ENCODE results near the gene CPPED1.

Gene CPPED1

DNA sequence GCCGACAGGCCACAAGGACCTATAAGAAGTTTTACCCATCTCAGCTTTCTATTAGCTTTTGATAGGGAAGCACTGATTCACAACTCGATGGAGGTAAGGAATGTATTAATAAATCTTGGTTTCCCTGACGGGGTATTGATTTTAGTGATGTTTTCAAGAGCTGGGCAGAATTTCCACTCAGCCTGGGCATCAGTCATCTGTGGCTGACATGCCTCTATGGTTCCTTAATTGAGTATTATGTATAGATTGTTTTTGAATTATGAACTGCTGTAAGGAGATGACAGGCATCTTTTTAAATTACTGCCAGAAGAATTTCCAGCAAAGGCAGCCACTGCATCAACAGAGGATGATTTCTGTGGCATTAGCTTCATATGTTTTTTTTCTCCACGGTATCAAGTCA, 128.6 kb downstream of the CPPED1 start:
- no peaks in the 10 kb centered on the region for H3K9me3 ChIP-seq (ENCODE audit: control insufficient read depth, low read length)
- H3K27ac ChIP-seq (ENCODE audit: insufficient read depth, low read depth, low read length, poor library complexity, severe bottlenecking): no peak overlapping the region
- H3K27me3 ChIP-seq (ENCODE audit: control insufficient read depth, insufficient read depth, low read length, poor library complexity, severe bottlenecking): no peaks in the 10 kb centered on the region
- no peak overlapping the region for H3K4me3 ChIP-seq (ENCODE audit: insufficient read depth, low read depth, low read length)
- WGBS, 2 experiments: 90 to 95% methylated on average over 4 of the region's 4 CpGs
- H3K4me1 ChIP-seq (ENCODE audit: control insufficient read depth, insufficient read depth, low read length): no peaks in the 10 kb centered on the region
- no peaks in the 10 kb centered on the region for H3K36me3 ChIP-seq (ENCODE audit: control insufficient read depth, insufficient read depth, low read length)

DNA sequence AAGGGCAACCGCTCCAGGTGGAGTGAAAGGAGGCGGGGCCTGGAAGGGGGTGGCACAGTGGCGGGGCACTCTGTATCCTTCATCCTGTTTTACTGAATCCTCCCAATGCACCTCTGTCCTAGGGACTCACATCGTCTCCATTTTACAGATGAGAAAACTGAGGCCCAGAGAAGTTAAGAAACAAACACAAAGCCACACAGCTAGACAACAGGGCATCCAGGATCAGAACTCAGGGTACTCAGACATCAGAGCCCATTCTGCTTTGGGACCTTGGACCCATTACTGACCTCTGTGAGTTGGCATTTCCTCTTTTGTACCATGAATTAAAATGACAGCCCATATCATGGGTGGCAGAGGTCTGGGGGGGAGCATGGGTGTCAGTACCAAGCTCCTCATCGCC, 129.2 kb downstream of the CPPED1 start:
- H3K4me1 ChIP-seq (ENCODE audit: control insufficient read depth, insufficient read depth, low read length): no peaks in the 10 kb centered on the region
- no peaks in the 10 kb centered on the region for H3K36me3 ChIP-seq (ENCODE audit: control insufficient read depth, insufficient read depth, low read length)
- 93 to 97% methylated on average over 5 of the region's 5 CpGs for WGBS, 2 experiments
- no peak overlapping the region for H3K27ac ChIP-seq (ENCODE audit: insufficient read depth, low read depth, low read length, poor library complexity, severe bottlenecking)
- no peak overlapping the region for H3K4me3 ChIP-seq (ENCODE audit: insufficient read depth, low read depth, low read length)
- no peaks in the 10 kb centered on the region for H3K9me3 ChIP-seq (ENCODE audit: control insufficient read depth, low read length)
- H3K27me3 ChIP-seq (ENCODE audit: control insufficient read depth, insufficient read depth, low read length, poor library complexity, severe bottlenecking): no peaks in the 10 kb centered on the region

DNA sequence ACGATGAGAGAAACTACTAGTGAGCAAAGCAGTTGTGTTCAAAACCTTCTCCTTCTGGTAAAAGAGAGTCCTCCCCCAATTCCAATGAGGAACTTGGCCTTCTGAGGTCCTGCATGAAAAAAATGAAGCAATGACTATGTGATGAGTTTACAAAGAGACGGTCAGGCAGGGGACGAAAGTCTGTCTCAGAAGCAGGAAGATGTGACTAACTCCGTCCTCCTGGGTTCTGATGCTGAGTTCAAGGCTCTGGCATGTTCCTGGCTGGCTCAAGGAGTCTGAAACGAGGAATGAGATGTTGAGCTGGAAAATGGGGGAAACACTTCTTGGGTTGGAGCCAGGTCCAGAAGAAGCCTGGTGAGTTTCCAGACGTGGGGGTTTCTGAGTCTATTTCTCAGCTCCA, 129.6 kb downstream of the CPPED1 start:
- H3K27me3 ChIP-seq (ENCODE audit: control insufficient read depth, insufficient read depth, low read length, poor library complexity, severe bottlenecking): no peaks in the 10 kb centered on the region
- H3K27ac ChIP-seq (ENCODE audit: insufficient read depth, low read depth, low read length, poor library complexity, severe bottlenecking): no peak overlapping the region
- H3K4me3 ChIP-seq (ENCODE audit: insufficient read depth, low read depth, low read length): no peak overlapping the region
- H3K36me3 ChIP-seq (ENCODE audit: control insufficient read depth, insufficient read depth, low read length): no peaks in the 10 kb centered on the region
- H3K4me1 ChIP-seq (ENCODE audit: control insufficient read depth, insufficient read depth, low read length): no peaks in the 10 kb centered on the region
- WGBS, 2 experiments: 91 to 93% methylated on average over 6 of the region's 6 CpGs
- H3K9me3 ChIP-seq (ENCODE audit: control insufficient read depth, low read length): no peaks in the 10 kb centered on the region

DNA sequence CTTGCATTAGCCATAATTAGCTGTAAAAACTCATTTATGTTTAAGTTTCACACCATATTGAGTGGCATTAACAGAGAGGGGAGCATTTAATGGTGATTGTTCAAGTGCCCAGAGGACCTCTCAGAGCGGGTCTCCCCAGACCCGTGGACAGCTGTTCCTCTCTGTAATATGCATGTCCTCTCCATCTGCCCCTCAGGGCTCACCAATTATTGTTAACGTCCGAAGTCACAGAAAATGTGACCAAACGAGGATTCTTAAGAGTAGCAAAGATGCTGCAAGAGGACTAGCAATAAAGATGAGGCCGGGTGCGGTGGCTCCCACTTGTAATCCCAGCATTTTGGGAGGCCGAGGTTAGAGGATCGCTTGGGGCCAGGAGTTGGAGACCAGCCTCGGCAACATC, 130.2 kb downstream of the CPPED1 start:
- Histone ChIP-seq H3K36me3 (ENCODE audit: control insufficient read depth, insufficient read depth, low read length) (no peaks in the 10 kb centered on the region), H3K4me1 (ENCODE audit: control insufficient read depth, insufficient read depth, low read length) (no peaks in the 10 kb centered on the region), H3K9me3 (ENCODE audit: control insufficient read depth, low read length) (no peaks in the 10 kb centered on the region), H3K27ac (ENCODE audit: insufficient read depth, low read depth, low read length, poor library complexity, severe bottlenecking) (no peak overlapping the region), H3K27me3 (ENCODE audit: control insufficient read depth, insufficient read depth, low read length, poor library complexity, severe bottlenecking) (no peaks in the 10 kb centered on the region), H3K4me3 (ENCODE audit: insufficient read depth, low read depth, low read length) (no peak overlapping the region)
- WGBS, 2 experiments: 83 to 85% methylated on average over 10 of the region's 10 CpGs

- Histone ChIP-seq H3K27me3 (ENCODE audit: control insufficient read depth, insufficient read depth, low read length, poor library complexity, severe bottlenecking) (no peaks in the 10 kb centered on the region), H3K27ac (ENCODE audit: insufficient read depth, low read depth, low read length, poor library complexity, severe bottlenecking) (no peak overlapping the region), H3K4me3 (ENCODE audit: insufficient read depth, low read depth, low read length) (no peak overlapping the region), H3K4me1 (ENCODE audit: control insufficient read depth, insufficient read depth, low read length) (no peaks in the 10 kb centered on the region), H3K9me3 (ENCODE audit: control insufficient read depth, low read length) (no peaks in the 10 kb centered on the region), H3K36me3 (ENCODE audit: control insufficient read depth, insufficient read depth, low read length) (no peaks in the 10 kb centered on the region)
- WGBS, 2 experiments: 93 to 95% methylated on average over 8 of the region's 8 CpGs
These were observed 130.7 kb downstream of the CPPED1 start for GRCh38 chr16:12672986-12673385.

GRCh38 chr16:12669908-12670307, 133.8 kb downstream of the CPPED1 start:
- Histone ChIP-seq H3K4me1 (ENCODE audit: control insufficient read depth, insufficient read depth, low read length) (no peaks in the 10 kb centered on the region), H3K9me3 (ENCODE audit: control insufficient read depth, low read length) (peaks cover 6% of the 10 kb centered on the region), H3K27ac (ENCODE audit: insufficient read depth, low read depth, low read length, poor library complexity, severe bottlenecking) (no peak overlapping the region), H3K4me3 (ENCODE audit: insufficient read depth, low read depth, low read length) (no peak overlapping the region), H3K27me3 (ENCODE audit: control insufficient read depth, insufficient read depth, low read length, poor library complexity, severe bottlenecking) (no peaks in the 10 kb centered on the region), H3K36me3 (ENCODE audit: control insufficient read depth, insufficient read depth, low read length) (no peaks in the 10 kb centered on the region)
- 91 to 99% methylated on average over 6 of the region's 6 CpGs for WGBS, 2 experiments

DNA sequence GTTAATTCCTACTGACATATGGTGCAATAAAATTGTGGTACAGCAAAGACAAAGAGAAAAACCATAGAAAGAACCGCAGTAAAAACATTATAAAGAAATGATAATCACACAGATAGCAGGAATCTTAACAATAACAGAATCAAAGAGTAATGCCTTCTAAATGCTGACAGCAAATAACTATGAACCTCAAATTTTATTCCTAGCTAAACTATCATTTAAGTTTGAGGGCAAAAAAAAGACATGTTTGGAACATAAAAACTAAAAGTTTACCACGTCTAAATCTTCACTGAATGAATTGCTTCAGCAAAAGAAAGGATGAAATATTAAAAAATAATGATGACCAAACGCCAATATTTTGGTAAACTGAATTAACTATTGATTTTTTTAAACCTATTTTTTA, 135.8 kb downstream of the CPPED1 start:
- no peak overlapping the region for H3K4me3 ChIP-seq (ENCODE audit: insufficient read depth, low read depth, low read length)
- no peak overlapping the region for H3K27ac ChIP-seq (ENCODE audit: insufficient read depth, low read depth, low read length, poor library complexity, severe bottlenecking)
- 80 to 100% methylated on average over 2 to 3 of the region's 3 CpGs for WGBS, 2 experiments
- H3K4me1 ChIP-seq (ENCODE audit: control insufficient read depth, insufficient read depth, low read length): no peaks in the 10 kb centered on the region
- no peaks in the 10 kb centered on the region for H3K36me3 ChIP-seq (ENCODE audit: control insufficient read depth, insufficient read depth, low read length)
- no peaks in the 10 kb centered on the region for H3K27me3 ChIP-seq (ENCODE audit: control insufficient read depth, insufficient read depth, low read length, poor library complexity, severe bottlenecking)
- H3K9me3 ChIP-seq (ENCODE audit: control insufficient read depth, low read length): peaks cover 6% of the 10 kb centered on the region

- no peaks in the 10 kb centered on the region for H3K36me3 ChIP-seq (ENCODE audit: control insufficient read depth, insufficient read depth, low read length)
- H3K27me3 ChIP-seq (ENCODE audit: control insufficient read depth, insufficient read depth, low read length, poor library complexity, severe bottlenecking): no peaks in the 10 kb centered on the region
- H3K27ac ChIP-seq (ENCODE audit: insufficient read depth, low read depth, low read length, poor library complexity, severe bottlenecking): no peak overlapping the region
- H3K9me3 ChIP-seq (ENCODE audit: control insufficient read depth, low read length): peaks cover 6% of the 10 kb centered on the region
- 96 to 97% methylated on average over 9 of the region's 9 CpGs for WGBS, 2 experiments
- no peaks in the 10 kb centered on the region for H3K4me1 ChIP-seq (ENCODE audit: control insufficient read depth, insufficient read depth, low read length)
- H3K4me3 ChIP-seq (ENCODE audit: insufficient read depth, low read depth, low read length): no peak overlapping the region
These were observed 139.4 kb downstream of the CPPED1 start for GRCh38 chr16:12664164-12664733.

- Histone ChIP-seq H3K9me3 (ENCODE audit: control insufficient read depth, low read length) (no peaks in the 10 kb centered on the region), H3K27me3 (ENCODE audit: control insufficient read depth, insufficient read depth, low read length, poor library complexity, severe bottlenecking) (no peaks in the 10 kb centered on the region), H3K4me3 (ENCODE audit: insufficient read depth, low read depth, low read length) (no peak overlapping the region), H3K36me3 (ENCODE audit: control insufficient read depth, insufficient read depth, low read length) (no peaks in the 10 kb centered on the region), H3K27ac (ENCODE audit: insufficient read depth, low read depth, low read length, poor library complexity, severe bottlenecking) (no peak overlapping the region), H3K4me1 (ENCODE audit: control insufficient read depth, insufficient read depth, low read length) (no peaks in the 10 kb centered on the region)
- 56% methylated on average over 10 of the region's 10 CpGs for WGBS, 2 experiments
These were observed 142.0 kb downstream of the CPPED1 start for GRCh38 chr16:12661656-12662172.

GRCh38 chr16:12659871-12660270, 143.8 kb downstream of the CPPED1 start:
- 89 to 90% methylated on average over 3 of the region's 3 CpGs for WGBS, 2 experiments
- Histone ChIP-seq H3K9me3 (ENCODE audit: control insufficient read depth, low read length) (no peaks in the 10 kb centered on the region), H3K27ac (ENCODE audit: insufficient read depth, low read depth, low read length, poor library complexity, severe bottlenecking) (no peak overlapping the region), H3K4me3 (ENCODE audit: insufficient read depth, low read depth, low read length) (no peak overlapping the region), H3K36me3 (ENCODE audit: control insufficient read depth, insufficient read depth, low read length) (no peaks in the 10 kb centered on the region), H3K4me1 (ENCODE audit: control insufficient read depth, insufficient read depth, low read length) (no peaks in the 10 kb centered on the region), H3K27me3 (ENCODE audit: control insufficient read depth, insufficient read depth, low read length, poor library complexity, severe bottlenecking) (no peaks in the 10 kb centered on the region)

GRCh38 chr16:12658506-12658905, 145.2 kb downstream of the CPPED1 start:
- no peaks in the 10 kb centered on the region for H3K4me1 ChIP-seq (ENCODE audit: control insufficient read depth, insufficient read depth, low read length)
- H3K9me3 ChIP-seq (ENCODE audit: control insufficient read depth, low read length): no peaks in the 10 kb centered on the region
- H3K36me3 ChIP-seq (ENCODE audit: control insufficient read depth, insufficient read depth, low read length): no peaks in the 10 kb centered on the region
- H3K27me3 ChIP-seq (ENCODE audit: control insufficient read depth, insufficient read depth, low read length, poor library complexity, severe bottlenecking): no peaks in the 10 kb centered on the region
- WGBS, 2 experiments: 90% methylated on average over 5 of the region's 5 CpGs
- no peak overlapping the region for H3K27ac ChIP-seq (ENCODE audit: insufficient read depth, low read depth, low read length, poor library complexity, severe bottlenecking)
- H3K4me3 ChIP-seq (ENCODE audit: insufficient read depth, low read depth, low read length): no peak overlapping the region

Measured in ectodermal cell (in vitro differentiated cells).